GM21619 (cell line): ENCODE results near the gene DDX50.
A peak's percentile ranks its signal among the peaks of the same experiment; 100 is the strongest.
"Not testable (repeated sequence)": the region's sequence is repeated elsewhere in the genome, so short reads cannot be mapped to it uniquely, and the experiment has no call there.

Experiments
- ATAC-seq: cut with Tn5 transposase; IDR thresholded peaks from one replicate; pipeline ENCODE4 v1.9.1; 2021; ENCODE audit not compliant: unreplicated experiment

Gene DDX50

DNA sequence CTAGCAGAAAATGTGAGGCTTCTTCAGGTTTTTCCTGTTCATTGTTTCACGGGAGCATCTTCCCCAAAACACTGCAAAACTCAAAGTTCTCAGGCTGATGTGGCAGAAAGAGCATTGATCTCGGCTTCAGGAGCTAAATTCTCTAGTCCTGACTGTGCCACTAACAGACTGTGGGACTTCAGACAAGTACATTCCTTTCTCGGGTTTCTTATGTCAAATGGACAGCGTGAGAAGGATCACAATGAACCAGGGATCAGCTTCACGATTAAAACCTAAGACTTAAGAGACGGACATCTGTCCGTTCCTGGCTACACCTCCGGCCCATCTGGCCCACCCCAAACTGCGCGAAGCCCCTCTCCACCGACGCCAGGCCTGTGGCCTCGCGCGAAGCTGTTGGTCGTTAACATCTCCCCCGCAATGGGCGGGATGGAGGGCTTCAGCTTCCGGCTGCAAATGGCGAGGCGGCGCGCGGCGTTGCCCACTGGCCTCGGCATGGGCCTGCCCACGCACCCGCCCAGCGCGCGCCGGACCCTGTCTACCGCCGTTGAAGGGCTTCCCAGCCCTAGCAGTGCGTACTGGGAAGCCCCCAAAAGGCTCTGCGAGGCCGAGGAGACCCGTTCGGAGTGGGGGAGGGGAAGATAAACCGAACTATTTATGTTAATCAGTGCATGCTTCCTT is 549 bp upstream of the DDX50 start:
- ATAC-seq = peak; percentile 32

DNA sequence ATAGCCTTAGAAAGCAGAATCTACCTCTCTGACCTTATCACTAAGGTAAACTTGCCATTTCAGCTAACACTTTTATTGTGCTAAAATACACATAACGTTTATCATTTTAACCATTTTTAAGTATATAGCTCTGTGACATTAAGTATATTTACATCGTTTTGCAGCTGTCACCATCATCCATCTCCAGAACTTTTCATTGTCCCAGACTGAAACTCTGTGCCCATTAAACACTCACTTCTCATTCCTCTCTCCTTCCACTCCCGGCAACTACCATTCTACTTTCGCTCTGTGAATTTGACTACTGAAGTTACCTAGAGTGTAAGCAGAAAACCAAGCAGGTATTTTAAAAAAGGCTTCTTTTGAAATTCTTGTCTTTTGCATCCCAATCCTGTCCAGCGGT is 1.3 kb downstream of the DDX50 start:
- no peak for ATAC-seq

DNA sequence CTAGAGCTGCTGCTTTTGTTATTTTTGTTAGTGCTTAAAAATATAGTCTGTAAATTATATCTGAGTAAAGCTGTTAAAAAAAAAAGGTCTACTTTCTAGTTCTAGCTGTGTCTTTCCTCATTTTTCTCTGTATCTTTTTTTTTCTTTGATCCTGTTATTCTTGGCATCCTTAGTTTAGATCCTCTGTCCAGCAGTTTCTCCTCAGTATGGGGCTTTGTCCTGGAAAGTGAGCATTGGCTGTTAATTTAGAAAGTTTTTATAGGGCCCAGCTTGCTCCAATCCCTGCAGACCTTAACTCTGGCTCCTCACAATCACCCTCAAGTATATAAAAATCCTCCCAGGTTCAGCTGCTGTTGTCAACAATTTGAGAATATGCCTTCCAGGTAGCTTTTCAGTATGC is 23.5 kb downstream of the DDX50 start:
- ATAC-seq = no peak

DNA sequence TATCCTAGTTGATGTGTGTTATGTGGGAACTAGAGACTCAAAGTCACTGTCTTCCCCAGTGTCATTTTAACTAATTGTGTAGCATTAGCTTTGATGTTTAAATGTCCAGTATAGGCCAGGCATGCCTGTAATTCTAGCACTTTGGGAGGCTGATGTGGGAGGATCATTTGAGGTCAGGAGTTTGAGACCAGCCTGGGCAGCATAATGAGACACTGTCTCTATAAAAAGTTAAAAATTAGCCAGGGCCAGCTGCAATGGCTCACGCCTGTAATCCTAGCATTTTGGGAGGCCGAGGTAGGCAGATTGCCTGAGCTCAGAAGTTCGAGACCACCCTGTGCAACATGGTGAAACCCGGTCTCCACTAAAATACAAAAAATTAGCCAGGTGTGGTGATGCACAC is 24.4 kb downstream of the DDX50 start:
- ATAC-seq = no peak

DNA sequence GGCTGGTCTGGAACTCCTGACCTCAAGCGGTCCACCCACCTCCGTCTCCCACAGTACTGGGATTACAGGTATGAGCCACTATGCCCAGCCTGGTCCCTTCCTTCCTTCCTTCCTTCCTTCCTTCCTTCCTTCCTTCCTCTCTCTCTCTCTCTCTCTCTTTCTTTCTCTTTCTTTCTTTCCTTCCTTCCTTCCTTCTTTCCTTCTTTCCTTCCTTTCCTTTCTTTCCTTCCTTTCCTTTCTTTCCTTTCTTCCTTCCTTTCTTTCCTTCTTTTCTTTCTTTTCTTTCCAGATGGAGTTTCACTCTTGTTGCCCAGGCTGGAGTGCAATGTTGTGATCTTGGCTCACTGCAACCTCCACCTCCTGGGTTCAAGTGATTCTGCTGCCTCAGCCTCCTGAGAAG is 28.0 kb downstream of the DDX50 start:
- ATAC-seq = not testable (repeated sequence)

DNA sequence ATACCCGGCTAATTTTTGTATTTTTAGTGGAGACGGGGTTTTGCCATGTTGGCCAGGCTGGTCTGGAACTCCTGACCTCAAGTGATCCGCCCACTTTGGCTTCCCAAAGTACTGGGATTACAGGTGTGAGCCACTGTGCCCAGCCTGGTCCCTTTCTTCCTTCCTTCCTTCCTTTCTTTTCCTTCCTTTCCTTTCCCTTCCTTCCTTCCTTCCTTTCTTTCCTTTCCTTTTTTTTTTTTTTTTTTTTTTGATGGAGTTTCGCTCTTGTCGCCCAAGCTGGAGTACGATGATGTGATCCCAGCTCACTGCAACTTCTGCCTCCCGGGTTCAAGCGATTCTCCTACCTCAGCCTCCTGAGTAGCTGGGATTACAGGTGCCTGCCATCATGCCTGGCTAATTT is 28.8 kb downstream of the DDX50 start:
- ATAC-seq = not testable (repeated sequence)

DNA sequence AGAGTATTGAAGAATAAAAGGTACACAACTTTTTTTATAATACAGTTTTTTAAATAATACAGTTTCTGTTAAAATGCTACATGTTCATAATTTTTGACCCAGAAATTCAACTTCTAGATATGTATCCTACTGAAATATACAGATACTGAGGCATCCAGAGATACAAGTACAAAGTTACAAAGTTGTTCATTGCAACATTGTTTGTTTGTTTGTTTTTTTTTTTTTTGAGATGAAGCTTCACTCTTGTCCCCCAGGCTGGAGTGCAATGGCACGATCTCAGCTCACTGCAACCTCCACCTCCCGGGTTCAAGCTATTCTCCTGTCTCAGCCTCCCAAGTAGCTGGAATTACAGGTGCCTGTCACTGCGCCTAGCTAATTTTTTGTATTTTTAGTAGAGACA is 31.7 kb downstream of the DDX50 start:
- ATAC-seq = not testable (repeated sequence)

DNA sequence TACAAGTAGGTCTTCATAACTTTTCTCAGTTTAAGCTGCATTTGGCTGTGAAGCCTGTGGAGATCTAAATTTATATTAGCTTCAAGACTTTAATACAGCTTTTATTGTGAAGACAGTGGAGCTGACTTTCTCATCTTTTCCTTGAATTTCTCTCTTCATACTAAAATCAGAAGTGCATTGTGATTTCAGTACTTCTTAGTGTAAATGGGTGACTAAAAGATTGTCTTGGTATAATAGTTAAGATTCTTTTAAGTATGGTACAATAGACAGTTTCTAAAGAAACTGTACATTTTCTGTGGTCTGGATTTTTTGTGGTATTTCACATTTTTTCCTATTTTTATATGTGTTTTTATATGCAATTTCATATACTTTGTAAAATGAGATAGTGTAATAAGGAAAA is 33.9 kb downstream of the DDX50 start:
- ATAC-seq = no peak

DNA sequence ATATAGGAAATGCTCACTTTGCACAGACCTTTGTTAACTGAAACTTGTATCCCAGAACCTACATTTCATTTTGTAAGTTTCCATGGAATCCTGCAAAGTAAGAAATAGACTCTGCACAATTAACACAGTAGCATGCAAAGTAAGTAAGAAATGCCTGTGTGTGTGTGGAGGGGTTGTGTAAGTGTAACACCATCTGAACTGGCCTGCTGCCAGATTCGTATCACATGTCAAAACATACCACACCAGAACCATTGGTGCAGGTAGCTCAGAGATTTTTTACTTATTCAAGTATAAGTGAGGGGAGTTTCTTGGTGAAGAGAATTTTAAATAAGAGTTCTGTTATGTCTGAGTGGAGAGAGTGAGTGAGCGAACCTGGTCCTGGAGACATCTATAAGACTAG is 37.0 kb downstream of the DDX50 start:
- no peak for ATAC-seq

DNA sequence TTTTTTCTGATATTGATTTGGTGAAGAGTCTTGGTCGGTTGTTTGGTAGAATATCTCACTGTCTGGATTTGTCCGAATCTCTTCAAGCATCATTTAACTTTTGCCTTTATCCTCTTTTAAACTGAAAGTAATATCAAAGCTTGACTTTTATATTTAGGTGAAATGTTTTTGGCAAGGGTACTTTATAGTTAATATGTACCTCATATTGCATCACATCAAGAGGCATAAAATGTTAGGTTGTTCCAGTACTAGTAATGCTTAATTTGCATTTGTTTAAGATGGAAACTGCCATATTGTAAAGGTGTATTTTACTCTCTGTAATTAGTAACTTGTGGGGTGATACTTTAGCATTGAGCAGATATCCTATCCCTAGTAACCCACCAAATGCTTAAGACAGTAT is 37.8 kb downstream of the DDX50 start:
- ATAC-seq = no peak

DNA sequence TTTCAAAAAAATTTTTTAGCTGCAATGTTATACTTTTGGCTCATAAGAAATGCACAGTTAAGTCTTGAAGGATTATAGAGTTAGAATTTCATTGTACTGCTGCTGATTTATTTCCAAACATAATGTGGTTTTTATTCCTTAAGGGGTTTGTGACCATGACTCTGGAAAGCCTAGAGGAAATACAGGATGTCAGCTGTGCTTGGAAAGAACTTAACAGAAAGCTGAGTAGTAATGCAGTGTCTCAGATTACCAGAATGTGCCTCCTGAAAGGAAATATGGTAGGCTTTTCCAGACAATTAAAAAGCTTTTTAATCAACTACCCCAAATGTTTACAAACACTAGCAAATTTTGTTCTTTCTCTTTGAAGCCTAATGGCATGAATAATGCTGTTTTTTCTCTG is 39.8 kb downstream of the DDX50 start:
- ATAC-seq = not testable (repeated sequence)

DNA sequence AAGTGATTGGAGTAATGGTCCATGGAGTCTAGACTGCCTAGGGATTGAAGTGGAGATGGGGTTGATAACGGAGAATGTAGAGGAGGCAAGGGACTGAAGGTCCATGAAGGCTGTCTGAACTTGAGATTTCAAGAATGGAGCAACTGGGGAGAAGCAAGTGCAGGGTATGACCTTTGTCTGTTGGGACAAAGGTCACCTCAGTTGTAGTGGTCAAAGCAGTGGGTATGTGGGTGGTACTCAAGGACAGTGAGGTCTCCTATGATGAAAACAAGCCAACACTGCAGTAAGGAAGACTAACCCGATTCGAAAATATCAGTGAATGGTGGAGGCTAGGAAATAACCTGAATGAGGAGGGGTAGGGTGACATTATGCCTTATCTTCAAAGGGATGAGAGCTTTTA is 49.5 kb downstream of the DDX50 start:
- no peak for ATAC-seq

DNA sequence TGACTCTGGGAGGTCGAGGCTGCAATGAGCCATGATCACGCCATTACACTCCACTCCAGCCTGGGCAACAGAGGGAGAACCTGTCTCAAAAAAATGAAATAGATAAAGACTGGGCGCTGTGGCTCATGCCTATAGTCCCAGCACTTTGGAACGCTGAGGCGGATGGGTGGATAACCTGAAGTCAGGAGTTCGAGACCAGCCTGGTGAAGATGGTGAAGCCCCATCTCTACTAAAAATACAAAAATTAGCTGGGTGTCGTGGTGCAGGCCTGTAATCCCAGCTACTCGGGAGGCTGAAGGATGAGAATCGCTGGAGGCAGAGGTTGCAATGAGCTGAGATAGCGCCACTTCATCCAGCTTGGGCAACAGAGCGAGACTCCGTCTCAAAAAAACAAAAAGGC is 53.8 kb downstream of the DDX50 start:
- ATAC-seq = no peak

DNA sequence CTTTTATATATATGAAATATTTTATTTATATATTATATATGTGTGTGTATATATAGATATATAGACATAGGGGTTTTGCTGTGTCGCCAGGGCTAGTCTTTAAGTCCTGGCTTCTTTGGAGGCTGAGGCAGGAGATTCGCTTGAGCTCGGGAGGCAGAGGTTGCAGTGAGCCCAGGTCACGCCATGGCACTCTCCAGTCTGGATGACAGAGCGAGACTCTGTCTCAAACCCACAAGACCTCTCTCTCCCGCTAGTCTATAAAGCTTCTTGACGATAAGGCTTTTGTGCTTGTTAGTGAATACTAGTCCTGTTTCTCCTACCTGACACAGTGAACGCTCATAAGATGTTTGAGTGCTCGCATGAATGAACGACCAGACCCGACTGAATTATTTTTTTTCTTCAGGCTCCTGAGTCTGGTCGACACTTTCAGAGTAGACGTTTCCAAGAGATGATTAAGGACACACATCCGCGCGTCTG is 54.3 kb downstream of the DDX50 start:
- ATAC-seq = peak; percentile 10

DNA sequence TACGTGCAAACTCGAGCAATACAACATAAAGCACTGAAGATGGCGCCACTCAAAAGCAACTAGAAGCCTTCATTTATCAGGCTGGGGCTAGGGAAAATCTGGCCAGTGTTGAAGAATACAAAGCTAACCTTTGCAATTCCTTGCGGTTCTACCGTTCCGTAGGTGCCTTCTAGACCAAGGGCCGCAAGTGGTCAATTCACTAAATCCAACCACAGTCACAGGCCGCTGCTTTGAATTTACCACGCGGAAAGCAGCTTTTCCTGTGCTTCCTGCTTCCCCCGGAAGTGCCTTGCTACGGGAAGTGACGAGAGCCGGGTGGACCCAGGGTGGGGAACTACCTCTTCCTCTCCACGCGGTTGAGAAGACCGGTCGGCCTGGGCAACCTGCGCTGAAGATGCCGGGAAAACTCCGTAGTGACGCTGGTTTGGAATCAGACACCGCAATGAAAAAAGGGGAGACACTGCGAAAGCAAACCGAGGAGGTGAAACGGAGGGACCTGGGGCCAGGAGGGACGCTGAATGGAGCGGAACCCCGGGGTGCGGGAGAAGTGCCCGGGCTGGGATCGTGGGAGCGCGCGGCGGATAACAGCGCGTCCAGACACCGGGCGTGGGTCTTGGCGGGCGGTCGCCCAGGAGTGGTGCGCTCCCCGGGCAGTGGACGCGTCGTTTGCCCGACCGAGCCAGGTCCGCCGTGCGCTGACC is 54.9 kb downstream of the DDX50 start, which contains the start of gene DDX21:
TSS of gene DDX21 (plus strand) at position 339 of the 701 bp plus-strand sequence. CDS start at position 395, 56 bp downstream.
- peak; percentile 85 for ATAC-seq

DNA sequence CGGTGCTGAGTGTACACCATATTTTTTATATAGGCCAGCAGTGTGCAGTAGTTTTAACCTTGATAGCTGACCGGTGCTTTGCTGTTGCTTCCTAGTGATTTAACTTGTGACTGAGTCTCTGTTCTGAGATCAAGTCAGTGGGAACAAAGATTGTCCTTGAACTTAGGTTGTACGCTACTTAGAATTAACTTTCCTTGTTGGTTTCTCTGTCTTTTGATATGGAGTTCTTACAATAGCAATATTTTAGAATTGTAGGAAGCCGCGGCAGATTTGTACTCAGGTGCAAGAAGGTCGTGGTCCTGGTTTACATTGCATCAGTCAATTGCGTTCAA is 56.1 kb downstream of the DDX50 start:
- ATAC-seq = no peak

DNA sequence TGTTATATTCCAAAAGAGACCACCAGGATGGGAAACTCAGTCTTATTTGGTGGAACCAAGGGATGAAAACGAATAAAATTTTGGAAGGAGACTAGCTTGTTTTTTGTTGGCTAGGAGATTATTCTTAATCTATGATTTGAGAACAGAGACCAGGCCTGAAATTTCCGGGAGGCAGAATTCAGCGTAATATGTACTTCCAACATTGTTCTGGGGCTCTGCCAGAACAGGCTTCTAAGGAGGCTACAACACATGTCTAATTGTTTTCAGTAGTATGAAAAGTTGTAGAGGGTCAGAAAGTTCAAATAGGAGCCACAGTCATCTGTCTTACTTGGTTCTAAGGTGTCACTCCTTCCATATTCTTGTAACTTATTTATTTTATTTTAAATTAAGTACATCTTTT is 56.5 kb downstream of the DDX50 start:
- no peak for ATAC-seq

DNA sequence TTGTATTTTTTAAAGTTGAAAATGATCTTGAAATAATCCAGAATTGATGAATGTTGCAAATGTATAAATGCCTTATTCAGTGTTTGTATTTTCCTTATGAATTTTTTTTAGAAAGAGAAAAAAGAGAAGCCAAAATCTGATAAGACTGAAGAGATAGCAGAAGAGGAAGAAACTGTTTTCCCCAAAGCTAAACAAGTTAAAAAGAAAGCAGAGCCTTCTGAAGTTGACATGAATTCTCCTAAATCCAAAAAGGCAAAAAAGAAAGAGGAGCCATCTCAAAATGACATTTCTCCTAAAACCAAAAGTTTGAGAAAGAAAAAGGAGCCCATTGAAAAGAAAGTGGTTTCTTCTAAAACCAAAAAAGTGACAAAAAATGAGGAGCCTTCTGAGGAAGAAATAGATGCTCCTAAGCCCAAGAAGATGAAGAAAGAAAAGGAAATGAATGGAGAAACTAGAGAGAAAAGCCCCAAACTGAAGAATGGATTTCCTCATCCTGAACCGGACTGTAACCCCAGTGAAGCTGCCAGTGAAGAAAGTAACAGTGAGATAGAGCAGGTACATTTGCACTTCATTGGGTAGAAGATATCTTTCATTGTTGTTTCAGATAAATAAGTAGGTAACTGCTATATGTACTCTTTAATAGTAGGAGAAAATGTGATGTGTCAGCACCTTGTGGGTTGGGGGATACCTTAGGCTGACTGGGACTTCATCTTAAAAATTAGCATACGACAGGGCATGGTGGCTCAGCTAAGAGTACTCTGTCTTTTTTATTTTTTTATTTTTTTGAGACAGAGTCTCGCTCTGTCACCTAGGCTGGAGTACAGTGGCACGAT is 58.8 kb downstream of the DDX50 start:
- no peak for ATAC-seq

DNA sequence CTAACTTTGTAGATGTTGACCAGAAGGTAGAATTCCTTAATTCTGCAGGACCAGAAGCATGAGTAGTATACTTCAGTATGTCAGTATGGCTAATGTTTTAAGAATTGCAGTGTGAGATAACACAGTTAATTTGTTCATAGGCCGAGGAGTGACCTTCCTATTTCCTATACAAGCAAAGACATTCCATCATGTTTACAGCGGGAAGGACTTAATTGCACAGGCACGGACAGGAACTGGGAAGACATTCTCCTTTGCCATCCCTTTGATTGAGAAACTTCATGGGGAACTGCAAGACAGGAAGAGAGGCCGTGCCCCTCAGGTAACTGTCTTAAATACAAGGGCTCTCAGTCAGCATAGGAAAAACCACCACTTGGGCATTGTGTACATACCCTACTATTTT is 62.0 kb downstream of the DDX50 start:
- no peak for ATAC-seq

DNA sequence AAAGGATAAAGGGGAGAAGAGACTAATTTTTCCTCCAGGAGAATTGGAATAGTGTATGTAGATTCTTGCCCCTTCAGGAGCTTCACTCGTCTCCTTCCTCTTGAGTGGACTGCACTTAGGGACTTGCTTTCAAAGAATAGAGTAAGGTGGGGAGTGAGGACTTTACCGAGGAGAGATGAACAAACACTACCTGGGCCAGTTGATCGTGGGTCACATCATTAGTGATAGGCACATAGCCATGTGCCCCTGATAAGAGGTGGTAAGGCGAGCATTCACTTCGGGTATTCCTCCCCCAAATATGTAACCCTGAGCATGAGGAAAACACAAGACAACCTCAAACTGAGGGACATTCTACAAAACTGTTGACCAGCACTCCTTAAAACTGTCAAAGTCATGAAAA is 72.9 kb downstream of the DDX50 start:
- no peak for ATAC-seq

DNA sequence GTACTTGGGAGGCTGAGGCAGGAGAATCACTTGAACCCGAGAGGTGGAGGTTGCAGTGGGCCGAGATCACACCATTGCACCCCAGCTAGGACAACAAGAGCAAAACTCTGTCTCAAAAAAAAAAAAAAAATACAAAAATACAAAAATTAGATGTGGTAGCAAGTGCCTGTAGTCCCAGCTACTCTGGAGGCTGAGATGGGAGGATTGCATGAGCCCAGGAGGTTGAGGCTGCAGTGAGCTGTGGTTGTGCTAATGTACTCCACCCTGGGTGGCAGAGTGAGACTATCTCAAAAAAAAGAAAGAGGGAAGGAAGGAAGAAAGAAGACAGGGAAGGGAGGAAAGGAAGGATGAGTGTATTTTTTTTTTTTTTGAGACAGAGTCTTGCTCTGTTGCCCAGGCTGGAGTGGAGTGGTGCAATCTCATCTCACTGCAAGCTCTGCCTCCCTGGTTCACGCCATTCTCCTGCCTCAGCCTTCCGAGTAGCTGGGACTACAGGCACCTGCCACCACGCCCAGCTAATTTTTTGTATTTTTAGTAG is 74.9 kb downstream of the DDX50 start:
- not testable (repeated sequence) for ATAC-seq

DNA sequence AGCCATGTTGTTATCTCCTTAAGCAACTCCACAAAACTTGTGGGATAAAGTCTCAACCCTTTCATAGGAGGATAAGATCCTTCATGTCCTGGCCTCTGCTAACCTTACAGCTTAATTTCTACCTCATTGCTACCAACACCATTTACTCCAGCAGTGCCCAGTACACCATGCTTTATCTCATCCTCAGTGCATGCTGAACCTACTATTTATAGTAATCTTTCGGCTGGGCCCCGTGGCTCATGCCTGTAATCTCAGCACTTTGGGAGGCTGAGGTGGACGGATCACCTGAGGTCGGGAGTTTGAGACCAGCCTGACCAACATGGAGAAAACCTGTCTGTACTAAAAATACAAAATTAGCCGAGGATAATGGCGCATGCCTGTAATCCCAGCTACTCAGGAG is 78.6 kb downstream of the DDX50 start:
- not testable (repeated sequence) for ATAC-seq
